GM21529 (cell line): ENCODE data around the gene PCLO.
"Not testable (repeated sequence)": the region's sequence is repeated elsewhere in the genome, so short reads cannot be mapped to it uniquely, and the experiment has no call there.

ENCODE experiments used
- ATAC-seq: cut with Tn5 transposase; IDR thresholded peaks from one replicate; pipeline ENCODE4 v1.9.1; 2021; ENCODE audit not compliant: unreplicated experiment

PCLO gene

GRCh38 chr7:82742163-82742562, 420.5 kb downstream of the PCLO start:
- ATAC-seq, result no peak

- ATAC-seq, result no peak
These were observed 421.2 kb downstream of the PCLO start for GRCh38 chr7:82741493-82741892.

- no peak for ATAC-seq
These were observed 422.3 kb downstream of the PCLO start for GRCh38 chr7:82740246-82740848.

GRCh38 chr7:82736633-82737032, 426.1 kb downstream of the PCLO start:
- no peak for ATAC-seq

GRCh38 chr7:82732677-82733076, 430.0 kb downstream of the PCLO start:
- ATAC-seq, result no peak

- no peak for ATAC-seq
These were observed 433.3 kb downstream of the PCLO start for GRCh38 chr7:82729172-82730030.

GRCh38 chr7:82726038-82726800, 436.5 kb downstream of the PCLO start:
- no peak for ATAC-seq

GRCh38 chr7:82723411-82723810, 439.3 kb downstream of the PCLO start:
- ATAC-seq, result no peak

GRCh38 chr7:82722946-82723345, 439.7 kb downstream of the PCLO start:
- no peak for ATAC-seq

GRCh38 chr7:82715344-82715743, 447.3 kb downstream of the PCLO start:
- ATAC-seq, result no peak

- no peak for ATAC-seq
These were observed 447.8 kb downstream of the PCLO start for GRCh38 chr7:82714883-82715282.

- no peak for ATAC-seq
These were observed 449.2 kb downstream of the PCLO start for GRCh38 chr7:82713506-82713905.

- ATAC-seq, result not testable (repeated sequence)
These were observed 456.3 kb downstream of the PCLO start for GRCh38 chr7:82706344-82706743.

- no peak for ATAC-seq
These were observed 457.0 kb downstream of the PCLO start for GRCh38 chr7:82705517-82706260.

GRCh38 chr7:82704121-82704520, 458.6 kb downstream of the PCLO start:
- ATAC-seq, result no peak
